ENCODE results near the gene PRKCE. TPM values are rescaled to one million over a fixed set of nuclear protein-coding genes. Genes with fewer than 3 reads are reported as not detected.

Gene PRKCE
- total and polyA plus RNA-seq, 2 donors (not counting 3 experiments of a cell fraction or from before 2014, with no cell fraction given): 27.9 to 33.9 TPM

- Histone ChIP-seq H3K4me2 (ENCODE audit: insufficient read depth, low read length) (no peak overlapping the region), H3K4me1 (ENCODE audit: control insufficient read depth, extremely low read depth, insufficient read depth, low read length) (peaks cover 11% of the 10 kb centered on the region), H3K27ac (ENCODE audit: insufficient read depth, low read depth, low read length) (no peak overlapping the region), H4K20me1 (replicated peaks; ENCODE audit: control insufficient read depth, extremely low read depth, insufficient read depth, low read length) (no peaks in the 10 kb centered on the region), H3K9ac (replicated peaks; ENCODE audit: extremely low read depth, insufficient read depth, low read length) (no peak overlapping the region), H2AFZ (ENCODE audit: low read depth, low read length) (no peak overlapping the region), H3K4me3 (replicated peaks in 1 of 3; ENCODE audit: insufficient read depth in 1 of 3, low read depth in 1 of 3, low read length in 3 of 3) (no peak overlapping the region), H3K79me2 (ENCODE audit: control insufficient read depth, insufficient read depth, low read length) (no peaks in the 10 kb centered on the region), H3K36me3 (ENCODE audit: control insufficient read depth in 2 of 2, extremely low read depth in 1 of 2, insufficient read depth in 2 of 2, low read length in 2 of 2) (no peaks in the 10 kb centered on the region), H3K27me3 (ENCODE audit: control insufficient read depth in 2 of 2, insufficient read depth in 2 of 2, low read length in 2 of 2) (no peaks in the 10 kb centered on the region), H3K9me1 (replicated peaks; ENCODE audit: control insufficient read depth, extremely low read depth, insufficient read depth, low read length) (no peaks in the 10 kb centered on the region), H3K9me3 (replicated peaks; ENCODE audit: control insufficient read depth, insufficient read depth, low read length) (no peaks in the 10 kb centered on the region)
- dilution Hi-C loops (cut with MboI; ENCODE audit: extremely low pct_ligation_motif_present, low sequenced_read_pairs): no loop called here
- TF ChIP-seq MAX (IDR thresholded peaks at IDR 0.05; ENCODE audit: insufficient read depth, insufficient read length) (no peak), FOS (IDR thresholded peaks at IDR 0.05; ENCODE audit: borderline replicate concordance, insufficient read depth, low read length) (no peak), MYC (IDR thresholded peaks at IDR 0.05; ENCODE audit: low read depth, low read length) (no peak), POLR2A (IDR thresholded peaks at IDR 0.05; ENCODE audit: low read depth, low read length) (no peak), JUN (IDR thresholded peaks at IDR 0.05; ENCODE audit: borderline replicate concordance, insufficient read depth, insufficient read length, low read depth) (no peak), CTCF (IDR thresholded peaks at IDR 0.05; ENCODE audit: extremely low read depth in 1 of 2, insufficient read depth in 1 of 2, low read depth in 1 of 2, low read length in 2 of 2) (no peak), EZH2 (IDR thresholded peaks at IDR 0.05; ENCODE audit: borderline replicate concordance, low read depth, low read length, severe bottlenecking) (no peak), GATA2 (IDR thresholded peaks at IDR 0.05; ENCODE audit: insufficient read depth, insufficient read length, low read depth, low read length) (no peak), POLR2AphosphoS5 (IDR thresholded peaks at IDR 0.05; ENCODE audit: insufficient read depth, low read depth, low read length) (no peak)
- intact Hi-C loops (cut with micrococcal nuclease): no loop called here
- ChIA-PET POLR2A (no interaction called here), CTCF (interaction anchor here (1.2 to 2.6 kb wide), 3 partner anchors 19 to 290 kb away, joined by 3 to 16 read pairs (median 8); no protein-coding TSS in a partner anchor)
- no peak for DNase-seq (ENCODE audit: low read depth, low spot score)
- FAIRE-seq: no peak
- no TSS peak for BruUV-seq (replicated peaks)
Observed at GRCh38 chr2:45646289-45646688, 5.2 kb upstream of the PRKCE start.
